CD4-positive, alpha-beta T cell treated with Interleukin-6 for 4 hours (primary cell): ENCODE data around the gene UNC13A.
"Not testable (repeated sequence)": the region's sequence is repeated elsewhere in the genome, so short reads cannot be mapped to it uniquely, and the experiment has no call there.

Experiments used
- DNase-seq: peaks from one replicate; pipeline ENCODE4 v3.0.0-alpha.2; 2020; ENCODE audit warnings: mixed read lengths

UNC13A gene

DNA sequence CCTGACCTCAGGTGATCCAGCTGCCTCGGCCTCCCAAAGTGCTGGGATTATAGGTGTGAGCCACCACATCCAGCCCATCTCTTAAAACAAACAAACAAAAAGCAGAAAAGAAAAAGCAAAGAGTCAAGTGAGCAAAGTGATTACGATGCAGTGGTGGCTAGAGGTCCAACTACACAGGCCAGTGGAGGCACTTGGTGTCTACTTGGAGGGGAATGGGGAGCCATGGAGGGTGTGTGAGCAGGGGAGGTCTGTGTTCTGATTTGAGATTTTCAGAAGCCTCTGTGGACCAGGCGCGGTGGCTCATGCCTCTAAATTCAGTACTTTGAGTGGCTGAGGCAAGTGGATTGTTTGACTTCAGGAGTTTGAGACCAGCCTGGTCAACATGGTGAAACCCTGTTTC is 126.1 kb downstream of the UNC13A start:
- no peak for DNase-seq

DNA sequence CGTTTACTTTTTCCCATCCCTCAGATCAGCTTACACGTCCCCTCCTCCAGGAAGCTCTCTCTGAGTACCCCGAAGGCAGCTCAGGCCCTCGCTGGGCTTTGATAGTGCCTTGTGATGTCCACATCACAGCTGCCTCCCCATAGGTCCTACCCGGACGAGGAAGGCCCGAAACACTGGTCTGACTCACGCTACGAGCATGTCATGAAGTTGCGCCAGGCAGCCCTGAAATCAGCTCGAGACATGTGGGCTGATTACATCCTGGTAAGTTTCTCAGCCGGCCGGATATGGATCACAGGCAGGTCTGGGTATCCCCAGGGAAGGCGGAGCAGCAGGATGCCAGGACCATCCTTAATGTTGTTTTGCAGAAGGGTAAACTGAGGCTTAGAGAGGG is 128.0 kb downstream of the UNC13A start:
- DNase-seq = no peak

DNA sequence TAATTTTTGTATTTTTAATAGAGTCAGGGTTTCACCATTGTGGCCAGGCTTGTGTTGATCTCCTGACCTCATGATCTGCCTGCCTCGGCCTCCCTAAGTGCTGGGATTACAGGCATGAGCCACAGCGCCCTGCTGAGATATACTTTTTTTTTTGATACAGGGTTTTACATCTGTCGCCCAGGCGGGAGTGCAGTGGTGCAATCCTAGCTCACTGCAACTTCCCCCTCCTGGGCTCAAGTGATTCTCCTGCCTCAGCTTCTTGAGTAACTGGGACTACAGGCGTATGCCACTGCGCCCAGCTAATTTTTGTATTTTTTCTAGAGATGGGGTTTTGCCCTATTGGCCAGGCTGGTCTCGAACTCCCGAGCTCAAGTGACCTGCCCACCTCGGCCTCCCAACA is 130.7 kb downstream of the UNC13A start:
- DNase-seq = no peak

DNA sequence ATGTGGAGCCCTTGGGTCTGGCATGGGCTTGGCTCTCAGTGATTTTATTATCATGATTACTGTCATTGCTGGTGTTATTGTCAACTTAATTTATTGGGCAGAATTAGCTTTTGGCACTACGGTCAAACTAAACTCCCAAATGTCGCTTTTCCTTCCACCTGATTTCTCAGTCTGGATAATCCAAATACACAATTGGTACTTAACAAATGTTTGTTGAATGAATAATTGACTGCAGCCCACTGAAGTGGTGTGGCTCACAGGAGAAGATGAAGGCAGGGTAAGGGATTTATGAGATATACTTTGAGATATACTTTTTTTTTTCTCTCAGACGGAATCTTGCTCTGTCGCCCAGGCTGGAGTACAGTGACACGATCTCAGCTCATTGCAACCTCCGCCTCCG is 131.2 kb downstream of the UNC13A start:
- DNase-seq = no peak

DNA sequence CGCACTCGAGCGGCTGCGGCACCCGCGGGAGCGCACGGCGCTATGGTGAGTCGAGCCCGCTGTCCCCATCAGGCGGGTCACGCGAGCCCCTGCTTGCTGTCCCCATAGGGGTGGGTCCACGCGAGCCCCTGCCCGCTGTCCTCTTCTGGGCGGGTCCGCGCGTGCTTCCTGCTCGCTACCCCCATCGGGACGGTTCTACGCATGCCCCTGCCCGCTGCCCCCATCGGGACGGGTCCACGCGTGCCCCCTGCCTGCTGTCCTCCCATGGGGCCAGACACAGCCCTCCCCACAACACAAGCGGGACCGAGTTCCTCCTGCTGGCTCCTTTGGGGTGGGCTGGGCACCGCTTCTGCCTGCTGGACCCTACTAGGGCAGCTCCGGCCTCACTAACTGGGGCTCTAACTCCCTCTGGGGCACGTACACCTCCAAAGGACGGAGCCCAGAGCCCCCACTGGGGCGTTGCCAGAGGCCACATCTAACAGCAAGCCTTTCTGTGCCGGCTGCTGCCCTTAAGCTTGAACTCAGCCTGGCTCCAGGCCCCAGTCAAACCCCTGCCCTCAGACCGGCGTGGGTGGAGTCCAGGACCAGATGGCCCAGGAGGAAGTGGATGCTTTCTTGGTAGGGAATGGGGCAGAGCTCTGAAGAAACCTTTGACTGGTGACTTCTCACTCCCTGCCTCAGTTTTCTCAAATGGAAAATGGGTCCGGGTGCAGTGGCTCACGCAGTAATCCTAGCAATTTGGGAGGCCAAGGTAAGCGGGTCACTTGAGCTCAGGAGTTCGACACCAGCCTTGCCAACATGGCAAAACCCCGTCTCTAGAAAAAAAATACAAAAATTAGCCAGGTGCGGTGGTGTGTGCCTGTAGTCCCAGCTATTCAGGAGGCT is 132.0 kb downstream of the UNC13A start:
- DNase-seq = peak; percentile 54

DNA sequence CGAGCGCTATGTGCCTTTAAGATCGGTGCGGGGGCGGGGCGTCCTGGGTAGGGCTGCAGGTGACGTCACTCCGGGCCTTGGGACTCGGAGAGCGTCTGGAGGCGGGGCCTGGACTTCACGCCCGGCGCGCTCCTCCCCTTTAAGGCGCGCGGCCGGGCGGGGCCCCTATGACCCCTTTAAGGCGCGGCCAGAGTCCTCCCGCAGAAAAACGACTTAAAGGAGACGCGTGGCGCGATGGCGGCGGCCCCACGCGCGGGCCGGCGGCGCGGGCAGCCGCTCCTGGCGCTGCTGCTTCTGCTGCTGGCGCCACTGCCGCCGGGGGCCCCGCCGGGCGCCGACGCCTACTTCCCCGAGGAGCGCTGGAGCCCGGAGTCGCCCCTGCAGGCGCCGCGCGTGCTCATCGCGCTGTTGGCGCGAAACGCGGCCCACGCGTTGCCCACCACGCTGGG is 132.7 kb downstream of the UNC13A start, which contains the start of gene COLGALT1:
Gene COLGALT1 (plus strand): TSS at position 170 of the 449 bp plus-strand sequence. CDS start 65 bp downstream, at position 235.
- DNase-seq = peak; percentile 100

DNA sequence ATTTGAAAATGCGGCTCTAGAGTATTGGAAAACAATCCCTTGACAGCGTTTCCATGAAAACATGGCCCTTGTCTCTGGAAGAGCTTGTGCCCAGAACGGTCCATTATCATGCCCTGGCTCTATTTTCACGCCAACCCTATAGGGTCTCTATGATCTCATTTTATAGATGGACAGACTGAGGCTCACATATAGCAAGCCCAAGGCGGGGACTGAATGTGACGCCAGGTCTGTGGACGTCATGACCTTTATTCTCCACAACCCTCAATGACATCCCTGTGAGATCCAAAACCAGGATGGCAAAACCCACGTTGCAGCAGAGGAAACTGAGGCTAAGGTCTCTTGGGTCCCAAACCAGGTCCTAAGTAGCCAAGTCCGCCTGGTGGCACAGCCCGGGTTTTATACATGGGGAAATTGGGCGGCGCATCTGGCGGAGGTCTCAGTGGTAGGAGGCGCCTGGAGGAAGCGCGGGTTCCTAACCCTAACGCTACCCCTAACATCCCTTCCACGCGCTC is 133.1 kb downstream of the UNC13A start:
- no peak for DNase-seq

DNA sequence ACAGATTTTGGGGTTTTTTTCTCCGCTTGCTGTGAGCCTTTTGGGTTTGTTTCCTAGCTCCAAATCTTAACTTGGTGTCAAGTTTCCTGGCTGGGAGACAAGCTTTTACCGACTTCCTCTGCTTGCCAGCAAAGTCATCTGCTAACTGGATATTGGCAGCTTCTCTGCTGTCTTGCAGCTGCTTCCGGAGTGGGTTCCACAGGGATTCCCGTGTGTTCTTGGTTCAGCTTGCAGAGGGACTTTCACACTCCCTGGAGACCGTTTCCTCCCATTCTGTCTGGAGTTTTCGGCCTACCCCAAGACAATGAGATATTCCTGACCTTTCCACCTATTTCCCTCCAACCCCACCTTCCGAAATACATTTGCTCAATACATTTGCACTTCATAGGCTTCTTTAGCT is 134.9 kb downstream of the UNC13A start:
- DNase-seq = no peak

DNA sequence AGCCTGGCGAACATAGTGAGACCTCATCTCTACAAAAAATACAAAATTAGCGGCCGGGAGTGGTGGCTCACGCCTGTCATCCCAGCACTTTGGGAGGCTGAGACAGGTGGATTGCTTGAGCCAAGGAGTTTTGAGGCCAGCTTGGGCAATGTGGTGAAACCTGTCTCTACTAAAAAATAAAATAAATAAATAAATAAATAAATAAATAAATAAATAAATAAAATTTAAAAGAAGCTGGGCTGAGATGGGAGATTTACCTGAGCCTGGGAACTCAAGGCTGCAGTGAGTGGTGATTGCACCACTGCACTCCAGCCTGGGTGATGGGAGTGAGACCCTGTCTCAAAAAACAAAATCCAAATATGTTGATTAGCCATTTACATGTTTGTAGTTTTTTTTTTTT is 135.4 kb downstream of the UNC13A start:
- DNase-seq = not testable (repeated sequence)
